CD4-positive, alpha-beta T cell treated with Interleukin-17A for 1 hour (primary cell): Measurements from ENCODE around the gene TRABD2B.
A peak's percentile ranks its signal among the peaks of the same experiment; 100 is the strongest.

ENCODE experiments used
- DNase-seq: peaks from one replicate; pipeline ENCODE4 v3.0.0-alpha.2; 2020

The TRABD2B gene

GRCh38 chr1:47766832-47767740 is 230.1 kb downstream of the TRABD2B start:
- DNase-seq: no peak

GRCh38 chr1:47765742-47766485 is 231.3 kb downstream of the TRABD2B start:
- no peak for DNase-seq

GRCh38 chr1:47765236-47765635 is 231.9 kb downstream of the TRABD2B start:
- no peak for DNase-seq

- no peak for DNase-seq
Observed at GRCh38 chr1:47764461-47765046, 232.6 kb downstream of the TRABD2B start.

- DNase-seq: no peak
Observed at GRCh38 chr1:47763591-47764171, 233.5 kb downstream of the TRABD2B start.

- DNase-seq: no peak
Observed at GRCh38 chr1:47761974-47762373, 235.2 kb downstream of the TRABD2B start.

GRCh38 chr1:47761201-47761930 is 235.8 kb downstream of the TRABD2B start:
- no peak for DNase-seq

GRCh38 chr1:47759936-47760629 is 237.1 kb downstream of the TRABD2B start:
- DNase-seq: no peak

GRCh38 chr1:47759251-47759935 is 237.8 kb downstream of the TRABD2B start:
- DNase-seq: no peak

- DNase-seq: no peak
Observed at GRCh38 chr1:47758341-47759250, 238.6 kb downstream of the TRABD2B start.

GRCh38 chr1:47757226-47757975 is 239.8 kb downstream of the TRABD2B start:
- no peak for DNase-seq

- DNase-seq: no peak
Observed at GRCh38 chr1:47756411-47756810, 240.8 kb downstream of the TRABD2B start.

- no peak for DNase-seq
Observed at GRCh38 chr1:47756006-47756405, 241.2 kb downstream of the TRABD2B start.

GRCh38 chr1:47755101-47755990 is 241.8 kb downstream of the TRABD2B start:
- peak; percentile 27 for DNase-seq

- DNase-seq: no peak
Observed at GRCh38 chr1:47754221-47754620, 243.0 kb downstream of the TRABD2B start.

- DNase-seq: no peak
Observed at GRCh38 chr1:47753808-47754207, 243.4 kb downstream of the TRABD2B start.

GRCh38 chr1:47752559-47752958 is 244.6 kb downstream of the TRABD2B start:
- DNase-seq: no peak

- DNase-seq: no peak
Observed at GRCh38 chr1:47751996-47752451, 245.2 kb downstream of the TRABD2B start.
